Measurements from ENCODE around the gene UGT2B11.
A peak's percentile ranks its signal among the peaks of the same experiment; 100 is the strongest.
"Not testable (repeated sequence)": the region's sequence is repeated elsewhere in the genome, so short reads cannot be mapped to it uniquely, and the experiment has no call there.

The UGT2B11 gene

DNA sequence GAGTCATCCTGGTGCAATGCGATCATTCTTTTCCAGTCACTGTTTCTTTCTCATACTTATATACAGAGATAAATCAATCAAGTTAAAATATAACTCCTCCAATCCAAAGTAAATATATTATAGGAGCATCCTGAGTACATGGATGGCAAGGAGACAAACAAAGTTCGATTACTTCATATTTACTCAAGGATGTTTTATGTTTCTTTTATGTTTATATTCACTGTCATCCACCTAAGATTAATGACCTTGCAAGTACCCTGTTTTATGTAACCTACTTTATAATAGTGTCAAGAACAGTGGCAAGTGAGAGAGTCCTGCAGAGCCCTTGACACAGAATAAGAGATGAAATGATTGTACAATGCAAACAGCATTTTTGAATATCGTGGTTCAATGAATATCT lies at the start of gene UGT2B11:
Gene UGT2B11 (minus strand): TSS at position 33 of the 400 bp plus-strand sequence. CDS start 26 bp downstream, at position 7.
- no peak for DNase-seq

DNA sequence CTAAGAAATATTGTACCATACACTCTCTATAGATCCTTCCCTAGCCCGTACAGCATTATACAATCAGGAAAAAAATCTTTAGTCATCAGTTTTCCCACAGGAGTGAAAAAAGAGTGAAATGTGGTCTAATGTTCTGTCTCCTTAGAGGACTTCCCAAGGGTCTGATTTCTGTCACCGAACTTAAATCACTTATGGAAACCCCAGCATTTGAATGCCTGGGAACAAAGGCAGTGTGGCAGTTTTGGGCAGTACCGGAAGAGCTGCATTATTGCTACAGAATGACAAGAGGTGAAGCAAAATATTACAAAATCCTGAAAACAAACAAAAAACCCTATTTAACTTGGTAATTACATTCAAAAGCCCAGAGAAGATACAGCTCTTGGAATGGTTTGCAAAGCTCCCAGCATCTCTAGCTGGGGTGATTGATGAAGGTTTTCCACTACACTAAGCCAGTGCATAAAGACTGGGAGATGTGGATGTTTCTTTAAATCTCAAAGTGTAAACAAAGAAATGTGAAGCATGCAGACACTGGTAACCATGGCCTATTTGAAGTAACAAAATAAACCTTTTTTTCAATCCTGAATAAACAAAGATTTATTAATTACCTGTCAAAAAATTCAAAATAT lies 38.7 kb upstream of the UGT2B11 start:
- DNase-seq: not testable (repeated sequence)

DNA sequence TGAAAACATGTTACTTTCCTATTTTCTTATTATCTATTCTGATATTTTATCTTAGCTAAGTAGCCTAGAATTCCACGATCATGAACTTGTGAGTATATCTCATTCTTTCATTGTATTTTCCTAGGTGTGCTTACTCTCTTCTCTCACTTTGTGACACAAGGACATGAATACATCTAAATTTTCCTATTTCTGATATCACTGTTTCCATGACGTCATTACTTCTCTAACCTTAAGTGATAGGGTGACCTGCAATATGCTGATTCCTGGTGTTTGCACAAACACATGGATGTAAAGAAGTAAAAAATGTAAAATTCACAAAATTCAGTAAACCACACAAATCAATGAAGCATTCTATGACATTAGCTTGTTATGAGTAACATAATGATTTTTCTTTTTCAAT lies 36.3 kb upstream of the UGT2B11 start:
- DNase-seq: not testable (repeated sequence)

DNA sequence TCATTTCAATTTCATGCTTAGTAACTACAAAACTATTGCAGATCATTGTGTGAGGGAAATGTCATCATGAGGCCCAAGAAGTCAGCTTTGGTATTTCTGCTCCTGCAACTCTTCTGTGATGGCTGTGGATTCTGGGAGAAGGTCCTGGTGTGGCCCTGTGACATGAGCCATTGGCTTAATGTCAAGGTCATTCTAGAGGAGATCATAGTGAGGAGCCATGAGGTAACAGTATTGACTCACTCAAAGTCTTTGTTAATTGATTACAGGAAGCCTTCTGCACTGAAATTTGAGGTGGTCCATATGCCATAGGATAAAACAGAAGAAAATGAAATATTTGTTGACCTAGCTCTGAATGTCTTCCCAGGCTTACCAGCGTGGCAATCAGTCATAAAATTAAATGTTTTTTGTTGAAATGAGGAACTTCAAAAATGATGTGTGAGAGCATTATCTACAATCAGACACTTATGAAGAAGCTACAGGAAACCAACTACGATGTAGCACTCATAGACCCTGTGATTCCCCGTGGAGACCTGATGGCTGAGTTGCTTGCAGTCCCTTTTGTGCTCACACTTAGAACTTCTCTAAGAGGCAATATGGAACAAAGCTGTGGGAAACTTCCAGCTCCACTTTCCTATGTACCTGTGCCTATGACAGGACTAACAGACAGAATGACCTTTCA lies 28.2 kb upstream of the UGT2B11 start:
- DNase-seq: not testable (repeated sequence)

DNA sequence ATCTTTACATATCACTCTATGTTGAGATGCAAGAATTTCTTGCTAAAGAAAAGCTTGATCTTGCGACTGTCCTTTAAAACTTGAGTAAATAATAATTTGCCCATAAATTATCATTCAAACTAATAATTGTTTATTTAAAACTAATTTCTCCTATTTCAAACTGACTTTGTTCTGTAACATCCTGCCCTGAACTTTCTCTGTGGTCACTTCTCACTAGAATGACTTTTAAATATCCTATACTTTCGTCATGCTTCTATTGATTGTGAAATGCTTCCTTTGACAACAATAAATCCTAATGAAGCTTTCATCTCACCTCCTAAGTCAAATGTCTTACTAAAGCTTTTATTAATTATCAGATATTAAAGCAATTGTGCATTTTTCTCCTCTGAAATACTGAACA lies 27.2 kb upstream of the UGT2B11 start:
- DNase-seq: not testable (repeated sequence)

DNA sequence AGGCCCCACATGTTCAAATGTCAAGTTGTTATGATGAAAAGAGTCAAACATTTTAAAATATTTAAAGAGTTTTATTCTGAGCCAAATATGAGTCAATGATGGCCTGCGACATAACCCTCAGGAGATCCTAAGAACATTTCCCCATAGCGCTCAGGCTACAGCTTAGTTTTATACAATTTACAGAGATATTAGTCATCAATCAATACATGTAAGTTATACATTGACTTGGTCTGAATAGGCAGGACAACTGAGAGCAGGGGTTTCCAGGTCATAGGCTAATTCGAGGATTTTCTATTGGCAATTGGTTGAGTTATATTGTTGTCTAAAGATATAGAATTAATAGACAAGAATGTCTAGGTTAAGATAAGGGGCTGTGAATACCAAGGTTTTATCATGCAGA lies 26.2 kb upstream of the UGT2B11 start:
- DNase-seq: not testable (repeated sequence)

DNA sequence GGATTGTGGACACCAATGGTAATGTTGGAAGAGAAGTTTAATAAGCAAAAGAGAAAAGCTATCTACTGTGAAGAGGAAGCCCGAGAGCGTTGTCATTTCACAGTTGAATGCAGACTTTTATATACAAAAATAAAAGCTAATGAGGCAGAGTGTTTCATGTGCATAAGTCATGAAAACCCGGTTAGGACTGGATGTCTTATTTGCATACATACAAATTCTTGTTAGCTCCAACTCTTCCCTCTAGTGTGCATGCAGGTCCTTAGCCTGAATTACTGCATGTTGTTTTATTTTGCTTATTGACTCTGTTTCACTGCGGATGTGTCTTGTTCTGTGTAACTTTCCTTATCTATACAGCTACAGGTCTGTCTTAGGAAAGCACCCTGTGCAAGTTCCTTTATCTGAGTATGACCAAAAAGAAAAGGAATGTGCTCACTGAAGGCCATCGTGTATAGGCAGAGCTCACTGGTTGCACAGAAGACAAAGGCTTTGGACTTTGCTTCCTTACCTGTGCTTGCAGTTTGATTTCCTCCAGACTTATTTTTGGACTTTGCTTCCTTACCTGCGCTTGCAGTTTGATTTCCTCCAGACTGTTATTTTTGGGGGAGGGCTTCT lies 25.1 kb upstream of the UGT2B11 start:
- no peak for DNase-seq

DNA sequence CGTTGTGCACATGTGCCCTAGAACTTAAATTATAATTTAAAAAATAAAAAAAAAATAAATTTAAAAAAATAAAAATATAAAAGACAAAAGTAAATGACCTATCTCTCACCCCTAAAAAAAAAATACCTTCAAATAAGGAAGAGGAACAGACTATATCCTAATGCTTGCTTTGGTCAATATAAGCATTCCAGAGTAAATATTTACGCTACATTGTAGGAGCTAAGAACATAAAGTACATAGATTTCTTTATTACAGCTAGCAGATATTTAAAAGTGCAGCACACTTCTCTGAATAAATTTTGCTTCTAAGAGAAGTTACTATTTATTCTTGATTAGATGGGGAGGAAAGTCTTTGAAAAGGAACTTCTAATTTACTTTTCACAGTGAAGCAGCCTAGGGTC lies 24.5 kb upstream of the UGT2B11 start:
- DNase-seq: no peak

DNA sequence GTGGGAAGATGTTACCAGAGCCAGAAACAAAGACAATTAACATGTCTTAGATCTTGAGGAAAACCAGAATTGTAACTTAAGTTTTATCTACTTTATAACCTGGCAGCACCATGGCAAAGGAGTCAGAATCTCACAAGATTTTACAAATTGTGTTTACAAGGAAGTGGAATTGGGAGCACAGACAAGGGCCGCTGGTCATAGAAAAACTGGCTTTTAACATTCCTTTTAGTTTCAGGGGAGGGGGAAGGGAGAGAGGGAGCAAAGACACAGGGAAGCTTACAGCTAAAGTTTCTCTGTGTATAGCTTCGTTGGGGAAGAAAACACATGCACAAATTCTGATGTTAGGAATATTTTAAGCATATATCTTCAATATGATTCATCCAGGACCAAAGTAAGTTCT lies 10.3 kb upstream of the UGT2B11 start:
- no peak for DNase-seq

DNA sequence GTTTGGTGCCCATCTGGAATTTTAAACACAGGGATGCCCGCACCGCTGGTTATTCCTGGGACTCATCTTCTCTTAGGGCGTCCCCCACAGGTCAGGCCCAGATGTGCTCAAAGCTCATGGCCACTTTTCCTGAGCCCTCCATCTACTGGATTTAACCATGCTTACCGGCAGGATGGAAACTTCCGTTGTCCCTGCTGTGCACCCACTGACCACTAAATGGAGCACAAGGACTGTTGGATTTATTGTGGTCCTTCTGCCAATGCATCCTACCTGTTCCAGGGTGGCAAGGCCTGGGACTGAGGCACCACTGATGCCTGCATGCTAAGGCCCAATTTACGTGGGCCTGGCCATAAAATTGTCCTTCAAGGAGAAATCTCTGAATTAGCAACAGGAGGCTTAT lies 8.7 kb upstream of the UGT2B11 start:
- DNase-seq: not testable (repeated sequence)

DNA sequence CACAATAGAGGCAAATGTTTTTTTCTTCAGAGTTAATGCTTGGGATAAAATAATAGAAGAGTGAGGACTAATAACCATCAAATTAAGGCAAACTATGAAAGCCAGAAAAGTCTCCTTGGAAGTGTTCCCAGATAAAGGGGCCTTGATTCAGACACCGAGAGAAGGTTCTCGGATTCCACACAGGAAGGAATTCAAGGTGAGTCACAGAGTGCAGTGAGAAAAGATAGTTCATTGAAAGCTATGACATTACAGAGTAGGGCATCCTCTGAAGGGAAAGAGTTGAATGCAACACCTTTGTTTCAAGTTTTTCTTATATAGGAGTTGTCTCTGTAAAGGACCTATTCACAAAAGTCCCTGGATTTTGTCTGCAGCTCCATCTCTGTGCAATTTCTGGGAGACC lies 3.9 kb upstream of the UGT2B11 start:
- not testable (repeated sequence) for DNase-seq

DNA sequence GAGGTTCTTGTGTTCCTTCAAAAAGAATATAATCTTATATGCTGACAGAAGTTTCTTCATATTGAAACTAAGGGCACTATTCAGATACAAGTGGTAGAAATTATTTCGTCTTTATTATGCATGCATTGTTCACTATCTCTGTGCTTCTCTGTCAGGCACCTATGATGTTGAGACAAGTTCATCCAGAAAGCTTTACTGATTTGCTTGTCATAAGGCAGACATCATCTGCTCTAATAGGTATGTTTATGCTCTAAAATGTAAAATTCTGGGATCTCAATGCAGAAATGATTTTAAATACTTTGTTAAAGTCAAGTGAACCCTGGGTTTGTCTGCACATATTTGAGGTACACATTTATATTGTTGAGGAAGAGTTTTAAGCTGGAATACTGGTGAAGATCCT lies 3.6 kb downstream of the UGT2B11 start:
- no peak for DNase-seq

DNA sequence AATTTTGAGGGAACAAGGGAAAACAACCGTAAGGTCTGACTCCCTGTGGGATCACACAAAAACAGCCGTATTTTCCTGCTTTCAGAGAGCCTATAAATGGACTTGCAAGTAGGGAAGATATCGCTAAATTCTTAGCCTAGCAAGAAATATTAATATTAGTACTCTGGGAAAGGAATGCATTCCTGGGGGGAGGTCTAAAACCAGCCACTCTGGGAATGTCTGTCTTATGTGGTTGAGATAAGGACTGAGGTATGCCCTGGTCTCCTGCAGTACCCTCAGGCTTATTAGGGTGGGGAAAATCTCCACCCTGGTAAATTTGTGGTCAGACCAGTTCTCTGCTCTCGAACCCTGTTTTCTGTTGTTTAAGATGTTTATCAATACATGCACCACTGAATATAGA lies 16.0 kb downstream of the UGT2B11 start:
- DNase-seq: not testable (repeated sequence)

DNA sequence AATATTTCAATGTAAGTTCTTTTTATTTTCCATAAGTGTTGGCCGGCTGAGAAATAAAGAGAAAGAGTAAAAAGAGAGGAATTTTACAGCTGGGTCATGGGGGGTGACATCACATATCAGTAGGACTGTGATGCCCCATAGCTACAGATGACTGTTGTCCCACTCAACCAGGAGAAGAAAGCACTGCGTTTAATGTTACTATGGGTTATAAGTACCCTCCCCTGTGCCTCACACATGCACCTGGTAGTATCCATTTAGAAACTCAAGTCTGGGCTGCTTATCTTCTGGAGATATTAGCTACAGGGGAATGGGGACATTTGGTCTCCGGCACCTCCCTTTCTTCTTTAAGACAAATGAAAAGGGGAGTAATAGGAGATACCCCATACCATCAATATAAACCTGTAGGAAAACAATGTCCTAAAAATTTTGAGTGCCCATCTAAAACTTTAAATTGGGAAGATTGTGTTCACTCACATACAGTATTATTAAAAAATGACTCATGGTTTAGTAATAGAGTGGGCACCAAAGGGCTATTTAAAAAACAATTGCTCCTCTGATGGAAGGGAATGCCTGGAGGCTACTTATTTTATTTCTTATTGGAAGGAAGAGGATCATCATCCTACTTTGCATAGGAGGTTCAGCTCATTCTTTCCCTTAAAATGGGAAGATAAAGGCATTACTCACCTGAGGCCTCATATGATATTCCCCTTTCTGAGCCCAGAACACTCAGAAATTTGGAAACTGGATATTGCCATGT lies 18.2 kb downstream of the UGT2B11 start:
- DNase-seq: no peak

DNA sequence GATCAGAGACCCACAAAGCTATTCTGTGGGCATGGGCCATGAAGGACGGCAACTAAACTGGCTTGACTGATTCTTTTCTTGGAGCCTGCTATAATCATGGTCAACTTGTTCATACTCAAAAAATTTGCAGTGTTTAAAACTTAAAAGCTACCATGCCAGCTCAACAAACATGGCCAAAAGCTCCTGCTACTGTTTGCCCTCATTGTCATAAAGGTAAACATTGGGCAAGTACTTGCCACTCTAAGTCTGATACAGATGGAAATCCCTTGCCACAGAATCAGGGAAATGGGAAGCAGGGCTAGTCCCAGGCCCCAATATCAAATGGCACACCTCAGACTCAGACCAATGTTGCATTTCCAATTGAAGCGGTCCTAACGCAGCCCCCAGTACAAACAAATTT lies 20.4 kb downstream of the UGT2B11 start:
- no peak for DNase-seq

DNA sequence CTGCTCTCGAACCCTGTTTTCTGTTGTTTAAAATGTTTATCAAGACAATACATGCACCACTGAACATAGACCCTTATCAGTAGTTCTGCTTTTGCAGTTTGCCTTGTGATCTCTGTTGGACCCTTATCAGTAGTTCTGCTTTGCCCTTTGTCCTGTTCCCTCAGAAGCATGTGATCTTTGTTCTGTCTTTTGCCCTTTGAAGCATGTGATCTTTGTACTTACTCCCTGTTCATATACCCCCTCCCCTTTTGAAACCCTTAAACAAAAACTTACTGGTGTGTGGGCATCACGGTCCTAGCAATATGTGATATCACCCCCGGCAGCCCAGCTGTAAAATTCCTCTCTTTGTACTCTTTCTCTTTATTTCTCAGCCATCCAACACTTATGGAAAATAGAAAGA lies 22.6 kb downstream of the UGT2B11 start:
- DNase-seq: not testable (repeated sequence)

DNA sequence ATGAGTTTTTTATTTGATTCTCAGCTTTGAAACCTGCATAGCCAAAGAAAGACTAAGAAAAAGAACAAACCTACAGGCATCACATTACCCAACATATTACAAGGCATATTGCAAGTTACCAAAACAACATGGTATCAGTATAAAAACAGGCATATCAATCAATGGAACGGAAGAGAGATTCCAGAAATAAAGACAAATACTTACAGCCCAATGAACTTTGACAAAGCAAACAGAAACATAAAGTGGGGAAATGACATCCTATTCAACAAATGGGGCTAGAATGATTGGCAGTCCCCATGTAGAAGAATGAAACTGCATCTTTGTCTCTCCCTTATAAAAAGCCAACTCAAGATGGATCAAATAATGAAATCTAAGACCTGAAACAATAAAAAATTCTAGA lies 23.9 kb downstream of the UGT2B11 start:
- DNase-seq: not testable (repeated sequence)

DNA sequence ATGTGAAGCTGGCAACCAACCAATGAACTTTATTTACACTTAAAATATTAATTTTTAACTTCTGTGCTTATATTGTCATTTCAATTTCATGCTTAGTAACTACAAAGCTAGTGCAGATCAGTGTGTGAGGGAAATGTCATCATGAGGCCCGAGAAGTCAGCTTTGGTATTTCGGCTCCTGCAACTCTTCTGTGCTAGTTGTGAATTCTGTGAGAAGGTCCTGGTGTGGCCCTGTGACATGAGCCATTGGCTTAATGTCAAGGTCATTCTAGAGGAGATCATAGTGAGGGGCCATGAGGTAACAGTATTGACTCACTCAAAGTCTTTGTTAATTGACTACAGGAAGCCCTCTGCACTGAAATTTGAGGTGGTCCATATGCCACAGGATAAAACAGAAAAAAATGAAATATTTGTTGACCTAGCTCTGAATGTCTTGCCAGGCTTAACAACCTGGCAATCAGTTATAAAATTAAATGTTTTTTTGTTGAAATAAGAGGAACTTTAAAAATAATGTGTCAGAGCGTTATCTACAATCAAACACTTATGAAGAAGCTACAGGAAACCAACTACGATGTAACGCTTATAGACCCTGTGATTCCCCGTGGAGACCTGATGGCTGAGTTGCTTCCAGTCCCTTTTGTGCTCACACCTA lies 32.9 kb downstream of the UGT2B11 start:
- not testable (repeated sequence) for DNase-seq

DNA sequence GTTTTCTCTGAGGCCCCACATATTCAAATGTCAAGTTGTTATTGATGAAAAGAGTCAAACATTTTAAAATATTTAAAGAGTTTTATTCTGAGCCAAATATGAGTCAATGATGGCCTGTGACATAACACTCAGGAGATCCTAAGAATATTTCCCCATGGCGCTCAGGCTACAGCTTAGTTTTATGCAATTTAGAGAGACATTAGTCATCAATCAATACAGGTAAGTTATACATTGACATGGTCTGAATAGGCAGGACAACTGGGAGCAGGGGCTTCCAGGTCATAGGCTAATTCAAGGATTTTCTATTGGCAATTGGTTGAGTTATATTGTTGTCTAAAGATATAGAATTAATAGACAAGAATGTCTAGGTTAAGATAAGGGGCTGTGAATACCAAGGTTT lies 34.7 kb downstream of the UGT2B11 start:
- not testable (repeated sequence) for DNase-seq

DNA sequence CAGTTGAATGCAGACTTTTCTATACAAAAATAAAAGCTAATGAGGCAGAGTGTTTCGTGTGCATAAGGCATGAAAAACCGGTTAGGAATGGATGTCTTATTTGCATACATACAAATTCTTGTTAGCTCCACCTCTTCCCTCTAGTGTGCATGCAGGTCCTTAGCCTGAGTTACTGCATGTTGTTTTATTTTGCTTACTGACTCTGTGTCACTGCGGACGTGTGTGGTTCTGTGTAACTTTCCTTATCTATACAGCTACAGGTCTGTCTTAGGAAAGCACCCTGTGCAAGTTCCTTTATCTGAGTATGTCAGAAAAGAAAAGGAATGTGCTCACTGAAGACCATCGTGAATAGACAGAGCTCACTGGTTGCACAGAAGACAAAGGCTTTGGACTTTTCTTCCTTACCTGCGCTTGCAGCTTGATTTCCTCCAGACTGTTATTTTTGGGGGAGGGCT lies 35.8 kb downstream of the UGT2B11 start:
- not testable (repeated sequence) for DNase-seq

DNA sequence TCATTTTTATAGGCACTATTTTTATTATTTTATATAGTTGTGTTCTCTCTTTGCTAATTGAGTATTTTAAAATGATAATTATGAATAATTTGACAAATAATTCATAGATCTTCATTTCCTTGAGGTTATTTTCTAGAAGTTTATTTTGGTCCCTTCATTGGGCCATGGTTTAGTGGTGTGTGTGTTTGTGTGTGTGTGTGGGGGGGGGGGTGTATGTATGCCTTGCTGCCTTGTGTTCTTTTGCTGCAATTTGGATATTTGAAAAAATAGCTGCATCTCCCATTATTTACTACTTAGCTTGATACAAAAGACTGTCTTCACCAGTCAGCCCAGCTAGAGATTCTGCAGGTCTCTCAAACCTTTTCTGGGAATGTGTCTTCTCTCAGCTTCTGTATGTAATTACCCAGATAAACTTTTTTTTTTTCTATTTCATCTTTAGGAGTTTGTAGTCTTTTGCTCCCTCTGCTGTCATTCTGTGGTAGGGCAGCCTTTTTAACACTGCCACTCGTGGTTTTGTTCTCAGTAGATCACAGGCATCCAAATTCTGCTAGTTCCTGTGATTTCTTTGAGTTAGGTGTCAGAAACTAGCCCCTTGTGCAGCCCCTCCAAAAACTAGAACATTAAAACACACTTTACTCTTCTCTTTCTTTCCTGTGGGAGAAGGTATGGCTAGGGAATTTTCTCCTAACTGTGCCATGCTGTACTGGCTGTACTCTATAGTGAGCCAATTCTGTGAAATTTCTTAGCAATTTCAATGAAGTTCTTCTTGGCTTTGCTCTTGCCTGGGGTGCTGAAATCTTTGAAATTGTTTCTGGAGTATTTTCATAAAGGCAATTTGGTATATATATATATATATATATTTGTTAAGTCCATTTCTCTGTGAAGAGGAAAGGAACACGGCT lies 44.1 kb downstream of the UGT2B11 start:
- peak; percentile 47 for DNase-seq

DNA sequence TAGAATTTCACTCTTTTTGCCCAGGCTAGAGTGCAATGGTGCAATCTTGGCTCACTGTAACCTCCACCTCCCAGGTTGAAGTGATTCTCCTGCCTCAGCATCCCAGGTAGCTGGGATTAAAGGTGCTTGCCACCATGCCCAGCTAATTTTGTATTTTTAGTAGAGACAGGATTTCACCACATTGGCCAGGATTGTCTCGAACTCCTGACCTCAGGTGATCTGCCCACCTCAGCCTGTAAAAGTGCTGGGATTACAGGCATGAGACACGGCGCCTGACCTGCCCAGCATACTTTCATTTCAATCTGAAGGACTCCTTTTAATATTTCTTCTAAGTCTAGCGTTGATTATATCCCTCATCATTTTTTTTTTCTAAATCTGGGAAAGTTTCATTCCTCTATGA lies 45.4 kb downstream of the UGT2B11 start:
- not testable (repeated sequence) for DNase-seq
